Measurements from ENCODE around the gene TMEM158.

DNA sequence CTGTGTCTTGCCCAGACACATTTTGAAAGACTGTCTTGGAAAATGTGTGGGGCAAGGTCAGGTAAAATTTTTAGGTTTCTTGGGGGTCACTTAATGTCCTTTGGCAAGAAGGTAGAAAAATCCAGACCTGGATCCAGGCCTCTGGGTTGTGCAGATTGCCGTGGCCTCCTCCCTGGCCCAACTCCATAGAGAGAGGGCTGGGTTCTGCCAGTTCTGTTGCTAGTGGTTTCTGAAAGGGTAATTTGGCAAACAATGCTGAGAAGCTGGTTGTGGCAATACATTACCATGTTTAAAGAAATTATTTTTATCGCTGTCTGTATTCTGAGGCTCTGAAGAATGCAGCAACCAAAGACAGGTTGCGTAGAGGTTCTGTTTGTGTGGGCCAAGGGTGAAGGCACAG lies 20.2 kb upstream of the TMEM158 start:
- TF ChIP-seq FOXM1 (IDR thresholded peaks at IDR 0.05; ENCODE audit: borderline replicate concordance): no peak
- TF ChIP-seq, protein P1, sequence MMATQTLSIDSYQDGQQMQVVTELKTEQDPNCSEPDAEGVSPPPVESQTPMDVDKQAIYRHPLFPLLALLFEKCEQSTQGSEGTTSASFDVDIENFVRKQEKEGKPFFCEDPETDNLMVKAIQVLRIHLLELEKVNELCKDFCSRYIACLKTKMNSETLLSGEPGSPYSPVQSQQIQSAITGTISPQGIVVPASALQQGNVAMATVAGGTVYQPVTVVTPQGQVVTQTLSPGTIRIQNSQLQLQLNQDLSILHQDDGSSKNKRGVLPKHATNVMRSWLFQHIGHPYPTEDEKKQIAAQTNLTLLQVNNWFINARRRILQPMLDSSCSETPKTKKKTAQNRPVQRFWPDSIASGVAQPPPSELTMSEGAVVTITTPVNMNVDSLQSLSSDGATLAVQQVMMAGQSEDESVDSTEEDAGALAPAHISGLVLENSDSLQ (IDR thresholded peaks at IDR 0.05): no peak
- TF ChIP-seq TARDBP (IDR thresholded peaks at IDR 0.05): no peak
- no peak for TF ChIP-seq SP1 (IDR thresholded peaks at IDR 0.05)
- no peak for TF ChIP-seq BHLHE40 (IDR thresholded peaks at IDR 0.05; ENCODE audit: borderline replicate concordance)
- TF ChIP-seq ELF4 (IDR thresholded peaks at IDR 0.05): no peak

Data from HEK293T (cell line).